ENCODE data around the gene KLRG1. TPM values are rescaled to one million over a fixed set of nuclear protein-coding genes. Genes with fewer than 3 reads are reported as not detected.

KLRG1 gene
- total and polyA plus RNA-seq, 2 of the 8 experiments (the other 6 are each of a cell fraction or from before 2014, with no cell fraction given): 7.9 to 12.8 TPM

GRCh38 chr12:8995021-8995775, 5.9 kb downstream of the KLRG1 start (continued):
- TF ChIP-seq RNF2 (IDR thresholded peaks at IDR 0.05; ENCODE audit: borderline replicate concordance, low read depth, low read length, missing control alignments, poor library complexity, severe bottlenecking) (no peak), ZNF274 (IDR thresholded peaks at IDR 0.05; ENCODE audit: borderline replicate concordance, extremely low read depth, low read length) (no peak), RBBP5 (IDR thresholded peaks at IDR 0.05; ENCODE audit: borderline replicate concordance, low read depth, low read length) (no peak), CHD2 (IDR thresholded peaks at IDR 0.05; ENCODE audit: low read length) (no peak), BCL11A (IDR thresholded peaks at IDR 0.05; ENCODE audit: low read depth in 2 of 2, low read length in 2 of 2) (no peak)

All from H1 (cell line).